ENCODE data around the gene ACSM2B. TPM values are rescaled to one million over a fixed set of nuclear protein-coding genes. Genes with fewer than 3 reads are reported as not detected.
"Not testable (repeated sequence)": the region's sequence is repeated elsewhere in the genome, so short reads cannot be mapped to it uniquely, and the experiment has no call there.

The ACSM2B gene
- total RNA-seq, 1 donor from 2014 or later, result not detected

DNA sequence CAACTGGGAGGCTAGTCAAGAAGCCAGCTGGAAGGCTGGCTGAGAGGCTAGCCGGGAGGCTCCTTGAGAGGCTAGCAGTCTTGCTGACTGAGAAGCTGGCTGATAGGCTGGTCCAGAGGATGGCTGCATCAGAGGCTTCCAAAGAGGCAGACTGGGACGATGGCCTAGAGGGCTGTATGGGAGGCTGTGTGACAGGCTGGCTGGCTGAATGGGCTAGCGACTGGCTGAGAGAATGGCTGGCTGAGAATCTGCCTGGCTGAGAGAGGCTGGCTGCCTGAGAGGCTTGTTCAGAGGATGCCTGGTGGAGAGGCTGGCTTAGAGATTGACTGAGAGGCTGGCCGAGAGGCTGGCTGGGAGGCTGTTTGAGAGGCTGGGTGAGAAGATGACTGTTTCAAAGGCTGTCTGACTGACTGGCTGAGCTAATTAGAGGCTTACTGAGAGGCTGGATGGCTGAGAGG, 34.8 kb upstream of the ACSM2B start:
- TF ChIP-seq, protein P1, sequence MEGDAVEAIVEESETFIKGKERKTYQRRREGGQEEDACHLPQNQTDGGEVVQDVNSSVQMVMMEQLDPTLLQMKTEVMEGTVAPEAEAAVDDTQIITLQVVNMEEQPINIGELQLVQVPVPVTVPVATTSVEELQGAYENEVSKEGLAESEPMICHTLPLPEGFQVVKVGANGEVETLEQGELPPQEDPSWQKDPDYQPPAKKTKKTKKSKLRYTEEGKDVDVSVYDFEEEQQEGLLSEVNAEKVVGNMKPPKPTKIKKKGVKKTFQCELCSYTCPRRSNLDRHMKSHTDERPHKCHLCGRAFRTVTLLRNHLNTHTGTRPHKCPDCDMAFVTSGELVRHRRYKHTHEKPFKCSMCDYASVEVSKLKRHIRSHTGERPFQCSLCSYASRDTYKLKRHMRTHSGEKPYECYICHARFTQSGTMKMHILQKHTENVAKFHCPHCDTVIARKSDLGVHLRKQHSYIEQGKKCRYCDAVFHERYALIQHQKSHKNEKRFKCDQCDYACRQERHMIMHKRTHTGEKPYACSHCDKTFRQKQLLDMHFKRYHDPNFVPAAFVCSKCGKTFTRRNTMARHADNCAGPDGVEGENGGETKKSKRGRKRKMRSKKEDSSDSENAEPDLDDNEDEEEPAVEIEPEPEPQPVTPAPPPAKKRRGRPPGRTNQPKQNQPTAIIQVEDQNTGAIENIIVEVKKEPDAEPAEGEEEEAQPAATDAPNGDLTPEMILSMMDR (conservative IDR thresholded peaks at IDR 0.05; ENCODE audit: low read depth, low read length), result no peak
- DNase-seq (ENCODE audit: low read depth), result no peak
- H3K4me3 ChIP-seq (ENCODE audit: low read depth, low read length), result no peak overlapping the region

GRCh38 chr16:20610211-20610891, 34.2 kb upstream of the ACSM2B start:
- H3K4me3 ChIP-seq (ENCODE audit: low read depth, low read length), result no peak overlapping the region
- TF ChIP-seq, protein P1 (conservative IDR thresholded peaks at IDR 0.05; ENCODE audit: low read depth, low read length), result no peak
- DNase-seq (ENCODE audit: low read depth), result no peak

- not testable (repeated sequence) for H3K4me3 ChIP-seq (ENCODE audit: low read depth, low read length); DNase-seq (ENCODE audit: low read depth)
- TF ChIP-seq, protein P1 (conservative IDR thresholded peaks at IDR 0.05; ENCODE audit: low read depth, low read length), result peak; percentile 48
Measured at GRCh38 chr16:20602205-20602604, 26.0 kb upstream of the ACSM2B start.

DNA sequence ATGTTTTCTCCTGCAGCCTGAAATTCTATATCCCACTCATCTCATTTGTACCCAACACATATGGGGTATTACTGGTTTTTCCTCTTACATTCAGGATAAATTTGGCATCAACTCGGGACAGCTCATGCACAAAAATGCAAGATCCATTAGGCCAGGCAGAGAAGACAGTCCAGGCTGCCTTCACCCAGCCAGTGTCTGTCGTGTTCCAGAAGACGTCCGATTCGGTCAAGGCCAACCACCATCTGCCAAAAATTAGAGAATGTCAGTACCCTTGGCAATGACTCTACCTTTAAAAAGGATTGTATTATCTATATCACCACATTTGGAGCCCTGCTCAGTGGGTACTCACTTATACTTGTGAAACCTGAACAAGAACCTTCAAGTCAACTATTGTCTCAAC, 23.3 kb upstream of the ACSM2B start:
- not testable (repeated sequence) for H3K4me3 ChIP-seq (ENCODE audit: low read depth, low read length); DNase-seq (ENCODE audit: low read depth)

DNA sequence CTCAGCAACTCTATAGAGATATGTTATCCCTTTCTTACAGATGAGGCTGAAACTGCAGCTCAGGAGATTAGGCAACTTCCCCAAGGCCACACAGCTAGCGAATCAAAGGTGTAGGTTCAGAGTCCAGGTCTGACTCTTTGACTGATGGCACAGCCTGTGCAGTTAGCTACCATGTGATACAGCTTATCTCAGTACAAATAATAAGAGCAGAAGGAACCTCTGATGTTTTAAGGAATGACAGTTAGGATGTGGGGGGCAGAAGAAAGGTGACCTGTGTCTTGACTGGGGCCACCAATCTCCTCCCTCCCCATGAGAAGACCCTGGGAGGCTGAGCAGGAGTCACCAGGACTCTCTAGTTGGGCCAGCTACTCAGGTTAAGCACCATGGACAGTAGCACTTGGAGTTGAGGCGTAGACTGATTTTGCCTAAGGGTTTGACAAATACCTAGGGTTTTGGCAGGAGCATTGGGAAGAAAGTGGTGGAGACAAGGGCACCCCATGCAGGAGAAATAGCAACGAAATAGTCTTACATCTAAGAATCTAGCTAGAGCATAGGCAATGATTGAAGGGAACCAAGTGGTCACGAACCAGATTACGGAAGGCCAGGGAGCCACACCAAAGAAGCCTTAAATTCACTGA, 22.8 kb upstream of the ACSM2B start:
- TF ChIP-seq, protein P1 (conservative IDR thresholded peaks at IDR 0.05; ENCODE audit: low read depth, low read length), result no peak
- H3K4me3 ChIP-seq (ENCODE audit: low read depth, low read length), result no peak overlapping the region
- DNase-seq (ENCODE audit: low read depth), result no peak

DNA sequence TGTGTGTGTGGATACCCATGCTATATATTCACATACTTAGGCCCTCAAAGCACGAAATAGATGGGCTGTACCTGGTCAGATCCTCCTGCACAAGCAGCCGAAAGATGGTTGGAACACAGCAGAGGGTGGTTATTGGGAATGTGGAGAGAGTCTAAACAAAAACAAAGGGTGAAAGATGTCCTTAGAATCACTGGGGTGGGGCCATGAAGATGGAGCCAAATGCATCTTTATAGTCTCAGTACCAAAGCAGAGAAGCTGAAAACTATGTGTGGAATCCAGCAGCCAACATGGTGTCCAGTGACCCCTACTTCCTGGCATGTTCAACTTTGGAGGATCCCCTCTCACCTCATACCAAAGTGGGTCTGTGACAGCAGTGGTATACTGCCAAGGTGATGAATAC, 19.5 kb upstream of the ACSM2B start:
- not testable (repeated sequence) for H3K4me3 ChIP-seq (ENCODE audit: low read depth, low read length); DNase-seq (ENCODE audit: low read depth)

- not testable (repeated sequence) for H3K4me3 ChIP-seq (ENCODE audit: low read depth, low read length); DNase-seq (ENCODE audit: low read depth)
Measured at GRCh38 chr16:20595068-20595467, 18.9 kb upstream of the ACSM2B start.

GRCh38 chr16:20592780-20593179, 16.6 kb upstream of the ACSM2B start:
- H3K4me3 ChIP-seq (ENCODE audit: low read depth, low read length); DNase-seq (ENCODE audit: low read depth): not testable (repeated sequence)

GRCh38 chr16:20589486-20589885, 13.3 kb upstream of the ACSM2B start:
- H3K4me3 ChIP-seq (ENCODE audit: low read depth, low read length); DNase-seq (ENCODE audit: low read depth): not testable (repeated sequence)

- DNase-seq (ENCODE audit: low read depth); H3K4me3 ChIP-seq (ENCODE audit: low read depth, low read length): not testable (repeated sequence)
Measured at GRCh38 chr16:20587645-20588074, 11.5 kb upstream of the ACSM2B start.

DNA sequence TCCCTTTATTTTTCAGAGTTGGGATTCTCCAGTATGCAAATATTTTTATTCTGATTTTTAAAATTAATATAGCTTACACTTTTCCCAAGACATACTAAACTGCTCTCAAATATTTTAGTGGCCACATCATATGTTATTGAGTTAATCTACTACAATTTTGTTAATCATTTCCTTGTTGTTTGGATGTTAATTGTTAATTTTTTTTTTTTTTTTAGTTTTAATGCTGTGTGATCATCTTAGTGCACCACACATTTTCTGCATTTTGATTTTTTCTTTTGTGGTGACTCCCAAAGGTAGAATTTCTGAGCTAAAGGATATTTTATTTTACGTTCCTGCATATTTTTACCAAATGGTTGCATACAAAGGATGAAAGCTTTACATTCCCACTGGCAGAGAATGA, 10.5 kb upstream of the ACSM2B start:
- not testable (repeated sequence) for DNase-seq (ENCODE audit: low read depth); H3K4me3 ChIP-seq (ENCODE audit: low read depth, low read length)

DNA sequence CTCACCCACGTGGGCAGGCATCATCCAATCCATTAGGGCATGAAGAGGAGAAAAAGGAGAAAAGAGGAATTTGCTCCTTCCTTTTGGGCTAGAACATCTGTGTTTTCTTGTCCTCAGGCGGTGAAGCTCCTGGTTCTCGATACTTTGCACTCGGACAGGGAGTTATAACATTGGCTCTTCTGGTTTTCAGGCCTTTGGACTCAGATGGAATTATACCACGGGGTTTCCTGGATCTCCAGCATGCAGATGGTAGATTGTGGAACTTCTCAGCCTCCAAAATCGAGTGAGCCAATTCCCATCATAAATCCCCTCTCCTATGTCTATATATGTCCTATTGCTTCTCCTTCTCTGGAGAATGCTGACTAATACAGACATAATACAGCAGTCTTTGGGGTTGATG, 9.9 kb upstream of the ACSM2B start:
- DNase-seq (ENCODE audit: low read depth); H3K4me3 ChIP-seq (ENCODE audit: low read depth, low read length): not testable (repeated sequence)

GRCh38 chr16:20580487-20581259, 4.5 kb upstream of the ACSM2B start:
- H3K4me3 ChIP-seq (ENCODE audit: low read depth, low read length), result not testable (repeated sequence)

GRCh38 chr16:20578091-20578490, 1.9 kb upstream of the ACSM2B start:
- not testable (repeated sequence) for DNase-seq (ENCODE audit: low read depth); H3K4me3 ChIP-seq (ENCODE audit: low read depth, low read length)

More at GRCh38 chr16:20580487-20581259, 4.5 kb upstream of the ACSM2B start:
- not testable (repeated sequence) for DNase-seq (ENCODE audit: low read depth)
